Tibial nerve (tissue), 4 donors: ENCODE measurements around the gene ISG20.

Experiments used
- EP300 ChIP-seq, 2 donors: sonication (generic); formaldehyde crosslinking; IDR thresholded peaks; one replicate each; pipeline ENCODE4 v1.6.1; 2017; ENCODE audit warnings: antibody characterized with exemption in 2 of 2, mild to moderate bottlenecking in 1 of 2
- POLR2A ChIP-seq, 2 donors: fragments of 450-650 bp; IDR thresholded peaks; one replicate each; pipeline ENCODE4 v1.6.1; 2017; ENCODE audit warnings: antibody characterized with exemption in 2 of 2, mild to moderate bottlenecking in 2 of 2, moderate library complexity in 2 of 2
- TF ChIP-seq, protein P1 (sequence below), 5 experiments: fragments of 200-600 bp in 3 of 5; fragments of 450-650 bp in 2 of 5; sonication (generic) in 3 of 5; IDR thresholded peaks; one replicate each; pipeline ENCODE4 v1.5.1; 2016 to 2019; ENCODE audit warnings: antibody characterized with exemption in 5 of 5, mild to moderate bottlenecking in 3 of 5, moderate library complexity in 2 of 5

DNA sequence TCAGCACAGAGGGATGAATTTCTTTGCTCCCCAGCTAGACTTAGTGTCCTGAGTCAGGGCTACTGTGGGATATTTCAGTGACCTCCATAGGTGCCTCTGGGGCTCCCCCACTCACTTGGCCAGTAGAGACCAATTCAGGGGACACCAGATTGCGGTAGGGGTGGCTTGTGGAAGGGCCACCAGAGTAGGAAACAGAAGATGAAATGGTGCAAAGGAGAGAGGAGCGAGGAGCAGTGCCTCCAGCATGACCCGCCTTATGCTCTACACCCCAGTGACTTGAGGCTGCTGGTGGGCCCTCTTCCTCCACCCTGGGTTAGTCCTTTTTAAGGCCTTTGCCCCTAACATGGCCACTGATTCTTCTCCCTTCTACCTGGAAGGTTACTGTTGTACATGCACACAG lies 15.2 kb upstream of the ISG20 start:
- TF ChIP-seq POLR2A (IDR thresholded peaks at IDR 0.05) (no peak), EP300 (IDR thresholded peaks at IDR 0.05) (no peak)
- TF ChIP-seq, protein P1, sequence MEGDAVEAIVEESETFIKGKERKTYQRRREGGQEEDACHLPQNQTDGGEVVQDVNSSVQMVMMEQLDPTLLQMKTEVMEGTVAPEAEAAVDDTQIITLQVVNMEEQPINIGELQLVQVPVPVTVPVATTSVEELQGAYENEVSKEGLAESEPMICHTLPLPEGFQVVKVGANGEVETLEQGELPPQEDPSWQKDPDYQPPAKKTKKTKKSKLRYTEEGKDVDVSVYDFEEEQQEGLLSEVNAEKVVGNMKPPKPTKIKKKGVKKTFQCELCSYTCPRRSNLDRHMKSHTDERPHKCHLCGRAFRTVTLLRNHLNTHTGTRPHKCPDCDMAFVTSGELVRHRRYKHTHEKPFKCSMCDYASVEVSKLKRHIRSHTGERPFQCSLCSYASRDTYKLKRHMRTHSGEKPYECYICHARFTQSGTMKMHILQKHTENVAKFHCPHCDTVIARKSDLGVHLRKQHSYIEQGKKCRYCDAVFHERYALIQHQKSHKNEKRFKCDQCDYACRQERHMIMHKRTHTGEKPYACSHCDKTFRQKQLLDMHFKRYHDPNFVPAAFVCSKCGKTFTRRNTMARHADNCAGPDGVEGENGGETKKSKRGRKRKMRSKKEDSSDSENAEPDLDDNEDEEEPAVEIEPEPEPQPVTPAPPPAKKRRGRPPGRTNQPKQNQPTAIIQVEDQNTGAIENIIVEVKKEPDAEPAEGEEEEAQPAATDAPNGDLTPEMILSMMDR (IDR thresholded peaks at IDR 0.05) = no peak
